Midbrain (tissue), 1 donor: Measurements from ENCODE around the gene RNF150.
"Not testable (repeated sequence)": the region's sequence is repeated elsewhere in the genome, so short reads cannot be mapped to it uniquely, and the experiment has no call there.

Experiments used
- DNase-seq: peaks from one replicate; lab custom pipeline; 2025; lab: John Stamatoyannopoulos, UW

RNF150 gene

DNA sequence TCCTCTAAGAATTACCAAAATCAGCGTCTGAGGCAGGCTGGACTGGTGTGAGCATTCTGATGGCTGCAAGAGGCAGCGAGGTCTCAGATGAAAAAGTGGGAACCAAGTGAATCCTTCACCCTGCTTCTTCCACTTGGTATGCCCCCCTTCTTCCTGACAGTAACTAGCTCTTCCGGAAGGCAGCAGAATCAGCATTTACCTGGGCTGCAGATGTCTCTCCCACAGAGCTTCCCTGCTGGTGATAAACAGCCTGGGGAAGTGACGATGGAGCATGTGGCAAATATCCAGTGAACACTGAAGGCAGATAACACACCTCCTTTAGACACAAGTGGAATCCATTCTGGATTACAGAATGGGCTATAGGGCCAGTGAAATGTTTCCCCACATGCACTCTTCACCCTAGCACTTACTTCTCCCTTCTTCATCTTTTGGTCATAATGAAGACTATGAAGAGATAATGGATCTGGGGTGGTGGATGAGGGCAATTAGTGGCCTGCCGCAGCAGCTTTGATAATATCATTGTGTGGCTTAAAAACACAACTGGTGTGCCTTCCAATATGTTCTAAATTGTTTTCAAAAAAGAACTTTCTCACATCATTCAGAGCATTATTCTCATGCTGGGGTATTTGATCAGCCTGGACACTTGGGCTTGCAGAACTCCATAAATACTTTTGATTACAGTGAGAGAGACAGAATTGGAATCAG, 316.3 kb downstream of the RNF150 start:
- DNase-seq = no peak

DNA sequence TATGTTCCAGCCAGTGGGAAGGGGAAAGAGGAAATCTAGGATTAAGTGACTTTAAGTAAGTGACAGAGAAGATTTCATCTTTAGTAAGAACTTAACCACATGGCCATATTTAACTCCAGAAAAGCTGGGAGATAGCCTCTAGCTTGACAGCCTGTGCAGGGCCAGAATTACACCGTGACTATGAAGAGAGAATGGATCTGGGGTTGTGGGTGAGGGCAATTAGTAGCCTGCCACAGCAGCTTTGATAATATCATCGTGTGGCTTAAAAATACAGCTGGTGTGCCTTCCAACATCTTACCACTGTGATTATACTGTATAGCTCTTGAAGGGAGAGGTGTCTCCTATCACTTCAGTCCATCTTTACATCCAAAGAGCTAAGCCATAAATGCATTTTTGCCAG, 319.5 kb downstream of the RNF150 start:
- DNase-seq = no peak

DNA sequence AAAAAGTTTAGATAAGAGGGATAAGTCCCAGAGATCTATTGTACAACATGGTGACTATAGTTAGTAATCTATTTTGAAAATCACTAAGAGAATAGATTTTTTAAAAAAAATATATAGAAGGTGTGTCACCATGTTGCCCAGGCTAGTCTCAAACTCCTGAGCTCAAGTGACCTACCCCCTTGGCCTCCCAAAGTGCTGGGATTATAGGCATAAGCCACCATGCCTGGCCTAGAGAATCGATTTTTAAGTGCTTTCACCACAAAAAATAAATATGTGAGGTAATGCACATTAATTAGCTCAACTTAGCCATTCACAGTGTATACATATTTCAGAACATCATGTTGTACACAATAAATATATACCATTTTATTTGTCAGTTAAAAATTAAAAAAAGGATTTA, 320.4 kb downstream of the RNF150 start:
- DNase-seq = no peak

DNA sequence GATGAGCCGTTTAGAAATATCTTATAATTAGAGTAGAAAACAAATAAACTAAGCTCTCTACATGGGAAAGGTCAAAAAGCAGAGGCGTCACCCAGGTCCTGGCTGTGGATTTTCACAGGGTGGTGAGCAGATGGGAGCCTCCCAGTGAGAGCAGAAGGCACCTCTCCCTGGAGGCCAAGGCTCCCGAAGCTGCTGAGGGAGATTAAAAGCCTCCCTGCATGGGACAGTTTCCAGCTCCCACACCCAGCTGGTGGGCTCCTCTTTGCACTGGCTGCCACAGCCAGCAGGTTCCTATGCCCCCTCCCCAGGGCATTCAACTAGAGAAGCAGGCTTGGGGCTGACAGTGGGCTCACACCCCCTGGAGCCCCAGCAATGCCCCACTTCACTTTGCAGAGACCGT, 321.8 kb downstream of the RNF150 start:
- DNase-seq = no peak

DNA sequence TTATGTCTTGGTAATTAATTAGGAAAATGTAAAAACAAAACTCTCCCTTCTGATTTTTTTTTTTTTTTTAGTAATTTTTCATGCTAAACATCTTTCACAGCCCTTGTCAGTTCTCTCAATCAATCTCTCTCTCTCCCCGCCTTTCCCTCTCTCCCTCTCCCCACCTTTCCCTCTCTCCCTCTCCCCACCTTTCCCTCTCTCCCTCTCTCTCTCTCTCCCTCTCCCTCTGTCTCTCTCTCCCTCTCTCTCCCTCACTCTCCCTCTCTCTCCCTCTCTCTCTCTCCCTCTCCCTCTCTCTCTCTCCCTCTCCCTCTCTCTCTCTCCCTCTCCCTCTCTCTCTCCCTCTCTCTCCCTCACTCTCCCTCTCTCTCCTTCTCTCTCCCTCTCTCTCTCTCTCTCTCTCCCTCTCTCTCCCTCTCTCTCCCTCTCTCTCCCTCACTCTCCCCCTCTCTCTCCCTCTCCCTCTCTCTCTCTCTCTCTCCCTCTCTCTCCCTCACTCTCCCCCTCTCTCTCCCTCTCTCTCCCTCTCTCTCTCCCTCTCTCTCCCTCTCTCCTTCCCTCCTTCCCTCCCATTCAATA, 322.6 kb downstream of the RNF150 start:
- not testable (repeated sequence) for DNase-seq
